K562 (cell line): ENCODE measurements around the gene GNRHR. TPM values are rescaled to one million over a fixed set of nuclear protein-coding genes. Genes with fewer than 3 reads are reported as not detected.

ENCODE experiments used
- ATAC-seq: fragments of 200-7000 bp; cut with Tn5 transposase; 3 replicates; pipeline ENCODE4 v1.9.1; 2020; ENCODE audit warnings: moderate library complexity
- BruUV-seq: library from RNA; stranded (reverse); fragments of 400-500 nt; replicated peaks from 2 replicates; lab custom pipeline; 2021; lab: Mats Ljungman, UMichigan
- CTCF ChIA-PET: fragments of 300-600 bp; formaldehyde crosslinking; extraction: SDS; loops from one replicate; lab custom pipeline; 2021; ENCODE audit warnings: low intra/inter-chr PET ratio; lab: Yijun Ruan, JAX
- POLR2A ChIA-PET: fragments of 300-600, 350-650 bp; sonication (Branson Sonifier 250); formaldehyde crosslinking; extraction: SDS; loops from one replicate; lab custom pipeline; 2021; ENCODE audit warnings: antibody characterized with exemption, inconsistent platforms; lab: Yijun Ruan, JAX
- DNase-seq, 4 experiments: peaks; one replicate each; pipeline versions ENCODE4 v3.0.0 to v3.0.0-alpha.2; 2011 to 2018; ENCODE audit warnings: low spot score in 3 of 4, mixed read lengths in 3 of 4; ENCODE audit errors: extremely low read depth in 1 of 4
- FAIRE-seq: peaks from 2 replicates; lab custom pipeline; 2011; peaks lifted over from hg19 to GRCh38; lab: Jason Lieb, UNC
- H2AFZ ChIP-seq: 2 replicates; pipeline ENCODE4 v1.6.0; 2011; ENCODE audit warnings: low read depth, low read length, control low read depth, inconsistent platforms
- H3K27ac ChIP-seq: fragments of 200-600 bp; 3 replicates; pipeline ENCODE4 v1.8.0; 2011; ENCODE audit warnings: low read depth, mild to moderate bottlenecking, control low read depth, inconsistent platforms, low read length, moderate library complexity, mixed read lengths; ENCODE audit errors: extremely low read depth
- H3K27me3 ChIP-seq, 2 experiments: fragments of 300-600 bp in 1 of 2; 2 replicates in 1 of 2; 3 replicates in 1 of 2; pipeline versions ENCODE4 v1.6.0 to v1.8.0; 2011; ENCODE audit warnings: inconsistent platforms in 2 of 2, low read length in 2 of 2, mild to moderate bottlenecking in 1 of 2, mixed read lengths in 1 of 2, moderate library complexity in 1 of 2; ENCODE audit not compliant: control insufficient read depth in 2 of 2, insufficient read depth in 2 of 2
- H3K36me3 ChIP-seq: fragments of 300-600 bp; 3 replicates; pipeline ENCODE4 v1.8.0; 2011; ENCODE audit warnings: mild to moderate bottlenecking, low read length, inconsistent platforms; ENCODE audit not compliant: control insufficient read depth, insufficient read depth
- H3K4me1 ChIP-seq, 2 experiments: fragments of 200-600 bp in 1 of 2; replicated peaks in 1 of 2; 2 replicates in 1 of 2; 3 replicates in 1 of 2; pipeline versions ENCODE4 v1.5.1 to v1.8.0; 2011; ENCODE audit warnings: inconsistent platforms in 2 of 2, low read length in 2 of 2, mild to moderate bottlenecking in 1 of 2, mixed read lengths in 1 of 2, moderate library complexity in 1 of 2; ENCODE audit not compliant: control insufficient read depth in 2 of 2, insufficient read depth in 2 of 2
- H3K4me2 ChIP-seq: 2 replicates; pipeline ENCODE4 v1.6.1; 2011; ENCODE audit warnings: low read length, control low read depth, inconsistent platforms, mixed read lengths; ENCODE audit not compliant: insufficient read depth
- H3K4me3 ChIP-seq: fragments of 200-600 bp; sonication (generic), shearing (Covaris generic); 2 replicates; pipeline ENCODE4 v1.5.1; 2016; ENCODE audit warnings: control low read depth, inconsistent platforms
- H3K79me2 ChIP-seq: fragments of 200-600 bp; 3 replicates; pipeline ENCODE4 v1.8.0; 2011; ENCODE audit warnings: low read length, inconsistent platforms; ENCODE audit not compliant: control insufficient read depth, insufficient read depth
- H3K9ac ChIP-seq, 2 experiments: 2 replicates each; pipeline versions ENCODE4 v1.6.0 to v1.6.1; 2011; ENCODE audit warnings: low read depth in 2 of 2, low read length in 2 of 2, control low read depth in 1 of 2, inconsistent platforms in 1 of 2, mild to moderate bottlenecking in 1 of 2, mixed read lengths in 1 of 2; ENCODE audit not compliant: insufficient read depth in 1 of 2
- H3K9me1 ChIP-seq: one replicate; pipeline ENCODE4 v1.6.0; 2011; ENCODE audit warnings: inconsistent platforms, mild to moderate bottlenecking, low read length, moderate library complexity; ENCODE audit not compliant: control insufficient read depth, insufficient read depth
- H3K9me3 ChIP-seq: replicated peaks from 2 replicates; pipeline ENCODE4 v1.5.1; 2011; ENCODE audit warnings: low read depth, low read length, inconsistent platforms; ENCODE audit not compliant: control insufficient read depth, insufficient read depth
- H4K20me1 ChIP-seq: replicated peaks from 2 replicates; pipeline ENCODE4 v1.6.1; 2011; ENCODE audit warnings: low read length, inconsistent platforms, mixed read lengths; ENCODE audit not compliant: control insufficient read depth, insufficient read depth
- ATF3 ChIP-seq, 2 experiments: fragments of 450-650 bp in 1 of 2; sonication (generic) in 1 of 2; formaldehyde crosslinking in 1 of 2; IDR thresholded peaks in 1 of 2; conservative IDR thresholded peaks in 1 of 2; 2 replicates each; pipeline versions ENCODE4 v1.6.1 to v1.8.1; 2016 to 2023; ENCODE audit warnings: mild to moderate bottlenecking in 2 of 2, moderate library complexity in 2 of 2, inconsistent platforms in 1 of 2, missing genetic modification reagents in 1 of 2
- HIVEP1 ChIP-seq: fragments of 250-450 bp; sonication (Bioruptor Pico); IDR thresholded peaks from 2 replicates; pipeline ENCODE4 v1.4.0; 2020; ENCODE audit warnings: mild to moderate bottlenecking
- KLF6 ChIP-seq: fragments of 250-450 bp; sonication (Bioruptor Pico); IDR thresholded peaks from 2 replicates; pipeline ENCODE4 v1.4.0; 2020; ENCODE audit warnings: mild to moderate bottlenecking, moderate library complexity, borderline replicate concordance
- MAFF ChIP-seq: IDR thresholded peaks from 2 replicates; pipeline ENCODE4 v1.6.1; 2012; ENCODE audit warnings: low read length, improper control_type of control experiment
- MBD1 ChIP-seq: fragments of 250-450 bp; sonication (Bioruptor Pico); IDR thresholded peaks from 2 replicates; pipeline ENCODE4 v1.8.0; 2022; ENCODE audit warnings: inconsistent platforms
- NONO ChIP-seq, 2 experiments: fragments of 200-400 bp in 1 of 2; fragments of 450-650 bp in 1 of 2; formaldehyde crosslinking in 1 of 2; IDR thresholded peaks; 2 replicates each; pipeline ENCODE4 v1.6.1; 2017; ENCODE audit warnings: low read depth in 2 of 2, mild to moderate bottlenecking in 2 of 2, moderate library complexity in 2 of 2, low read length in 1 of 2
- PTRF ChIP-seq: fragments of 450-650 bp; IDR thresholded peaks from 2 replicates; pipeline ENCODE4 v1.6.1; 2016; ENCODE audit warnings: mild to moderate bottlenecking, missing genetic modification characterization, missing compliant biosample characterization
- SMAD1 ChIP-seq: fragments of 150-350 bp; IDR thresholded peaks from 2 replicates; pipeline ENCODE4 v1.6.1; 2014; ENCODE audit warnings: low read length, low read depth; ENCODE audit not compliant: partially characterized antibody
- ZNF324 ChIP-seq: fragments of 250-450 bp; sonication (Bioruptor Pico); IDR thresholded peaks from 2 replicates; pipeline ENCODE4 v1.4.0; 2020; ENCODE audit warnings: mild to moderate bottlenecking
- ZNF707 ChIP-seq: fragments of 250-450 bp; sonication (Bioruptor Pico); conservative IDR thresholded peaks from 2 replicates; pipeline ENCODE4 v1.8.0; 2022; ENCODE audit warnings: inconsistent platforms, mild to moderate bottlenecking, moderate library complexity
- whole genome bisulfite sequencing: fragments of 100-300 bp; shearing (Covaris generic); methylation state at CpG from one replicate; pipeline ENCODE4 v1.1.6; 2016; ENCODE audit warnings: low coverage, mixed read lengths; ENCODE audit not compliant: insufficient coverage; ENCODE audit errors: missing lambda C conversion rate; 5-methylcytosine and 5-hydroxymethylcytosine counted together
- in situ Hi-C: fragments of 300-500 bp; cut with MboI; formaldehyde crosslinking; loops from 4 replicates; pipeline ENCODE4 v1.15.0; 2018; ENCODE audit warnings: inconsistent platforms, mixed read lengths
- intact Hi-C: fragments of 100-400 bp; cut with micrococcal nuclease; formaldehyde crosslinking; loops from 2 replicates; pipeline ENCODE4 v1.14.2; 2022
- polyA plus RNA-seq, 8 experiments: library from polyadenylated mRNA; depleted of rRNA in 4 of 8; stranded (reverse) in 5 of 8; unstranded in 3 of 8; fragments of >200 nt; fragmentation: Nextera tagmentation in 2 of 8; fragmentation: Illumina TruSeq in 1 of 8; extraction: Ambion mirVana in 2 of 8; extraction: Trizol in 1 of 8; gene quantifications; 2 replicates each; pipeline versions ENCODE4 v1.2.1 to v1.2.3, GENCODE V29; 2011 to 2014; ENCODE audit warnings: inconsistent platforms in 1 of 8, missing spikeins in 1 of 8
- total RNA-seq, 7 experiments: library from RNA; depleted of rRNA in 6 of 7; stranded (reverse); fragments of >200 nt in 6 of 7; fragmentation: Illumina TruSeq in 2 of 7; extraction: Trizol in 2 of 7; gene quantifications; 2 replicates each; pipeline versions ENCODE4 v1.2.1 to v1.2.3, GENCODE V29; 2011 to 2021; ENCODE audit warnings: low replicate concordance in 1 of 7
- TF ChIP-seq, protein P1 (sequence below): sonication (generic); formaldehyde crosslinking; IDR thresholded peaks from 2 replicates; pipeline ENCODE4 v1.8.0; 2022; ENCODE audit warnings: mild to moderate bottlenecking, missing genetic modification reagents
- TF ChIP-seq, protein P2 (sequence below): fragments of 450-650 bp; IDR thresholded peaks from 2 replicates; pipeline ENCODE4 v1.7.1; 2018; ENCODE audit warnings: mild to moderate bottlenecking, low read depth; ENCODE audit not compliant: partially characterized antibody

GNRHR gene
- total and polyA plus RNA-seq, 9 of the 15 experiments (the other 6 are each of a cell fraction or from before 2014, with no cell fraction given), result 0.06 to 0.13 TPM; not detected in 7

DNA sequence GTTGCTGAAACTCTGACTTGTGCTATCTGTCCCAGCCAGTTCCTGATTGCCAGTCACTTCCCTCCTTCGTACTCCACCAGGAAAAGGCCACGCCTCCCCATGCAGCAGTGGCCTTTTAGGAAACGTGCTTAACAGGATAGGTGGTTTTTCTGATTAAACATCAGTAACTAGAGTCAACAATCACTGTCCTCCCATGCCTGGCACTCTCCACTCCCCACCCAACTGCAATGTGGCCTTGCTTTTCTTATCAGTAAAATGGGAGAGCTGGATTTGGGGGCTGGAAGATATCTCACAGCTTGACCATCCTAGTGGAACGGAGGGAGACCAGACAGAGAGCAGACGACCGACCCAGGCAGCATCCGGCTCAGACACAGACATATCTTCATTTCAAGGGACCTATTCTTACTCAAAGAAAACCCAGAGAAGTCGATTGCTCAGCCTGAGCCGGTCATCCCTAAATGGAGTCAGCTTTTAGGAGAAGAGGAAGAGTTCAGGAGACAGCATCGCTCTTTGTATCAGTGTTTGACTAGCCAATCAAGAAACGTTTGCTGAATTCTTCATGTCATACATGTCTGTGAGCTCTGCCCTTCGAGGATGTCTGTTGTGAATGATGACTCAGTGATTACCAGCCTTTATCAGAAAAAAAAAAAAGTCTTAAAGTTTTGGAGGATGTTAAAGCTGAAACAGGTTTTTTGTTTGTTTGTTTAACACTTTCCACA, 40.5 kb downstream of the GNRHR start:
- peaks cover 33 to 43% of the 10 kb centered on the region in 2 experiments for H3K4me1 ChIP-seq
- peak overlapping the region; percentile 79 for H3K27ac ChIP-seq
- peaks cover 95% of the 10 kb centered on the region for H3K79me2 ChIP-seq
- POLR2A ChIA-PET, result interaction anchor here (0.6 to 3.1 kb wide), 7 partner anchors 8 to 167 kb away, joined by 3 to 13 read pairs (median 6); partner anchors contain the start of gene UBA6
- in situ Hi-C loops, result no loop called here
- peaks cover 16% of the 10 kb centered on the region; the same call in 2 of the 3 replicates for H3K36me3 ChIP-seq
- H3K4me3 ChIP-seq, result peak overlapping the region; percentile 7; the same call in 1 of the 2 replicates
- H4K20me1 ChIP-seq, result peaks cover 7% of the 10 kb centered on the region; the same call in 1 of the 2 replicates
- peak; percentile 88 for FAIRE-seq
- H3K9me1 ChIP-seq, result no peaks in the 10 kb centered on the region
- BruUV-seq, result no TSS peak
- H2AFZ ChIP-seq, result peak overlapping the region; percentile 40; the same call in 1 of the 2 replicates
- peak; percentile 42 to 77 (median 52) for DNase-seq
- intact Hi-C loops, result no loop called here
- H3K9me3 ChIP-seq, result no peaks in the 10 kb centered on the region
- H3K27me3 ChIP-seq, result no peaks in the 10 kb centered on the region
- under 1% methylated on average over 12 of the region's 12 CpGs for WGBS
- H3K9ac ChIP-seq, result peak overlapping the region; percentile 41 to 53; a peak in 2 of 4 replicates
- peak overlapping the region; percentile 82 for H3K4me2 ChIP-seq
- peak; percentile 67 for ATAC-seq
- CTCF ChIA-PET, result no interaction called here
- TF ChIP-seq MAFF, result peak; percentile 78
- TF ChIP-seq KLF6 (CRISPR knock-in tag), result no peak
- TF ChIP-seq, protein P1, sequence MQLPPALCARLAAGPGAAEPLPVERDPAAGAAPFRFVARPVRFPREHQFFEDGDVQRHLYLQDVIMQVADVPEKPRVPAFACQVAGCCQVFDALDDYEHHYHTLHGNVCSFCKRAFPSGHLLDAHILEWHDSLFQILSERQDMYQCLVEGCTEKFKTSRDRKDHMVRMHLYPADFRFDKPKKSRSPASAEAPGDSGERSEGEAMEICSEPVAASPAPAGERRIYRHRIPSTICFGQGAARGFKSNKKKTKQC (CRISPR knock-in tag), result no peak
- no peak for TF ChIP-seq MBD1 (CRISPR knock-in tag)
- TF ChIP-seq PTRF (tag), result no peak
- TF ChIP-seq HIVEP1, result no peak
- TF ChIP-seq, protein P2, sequence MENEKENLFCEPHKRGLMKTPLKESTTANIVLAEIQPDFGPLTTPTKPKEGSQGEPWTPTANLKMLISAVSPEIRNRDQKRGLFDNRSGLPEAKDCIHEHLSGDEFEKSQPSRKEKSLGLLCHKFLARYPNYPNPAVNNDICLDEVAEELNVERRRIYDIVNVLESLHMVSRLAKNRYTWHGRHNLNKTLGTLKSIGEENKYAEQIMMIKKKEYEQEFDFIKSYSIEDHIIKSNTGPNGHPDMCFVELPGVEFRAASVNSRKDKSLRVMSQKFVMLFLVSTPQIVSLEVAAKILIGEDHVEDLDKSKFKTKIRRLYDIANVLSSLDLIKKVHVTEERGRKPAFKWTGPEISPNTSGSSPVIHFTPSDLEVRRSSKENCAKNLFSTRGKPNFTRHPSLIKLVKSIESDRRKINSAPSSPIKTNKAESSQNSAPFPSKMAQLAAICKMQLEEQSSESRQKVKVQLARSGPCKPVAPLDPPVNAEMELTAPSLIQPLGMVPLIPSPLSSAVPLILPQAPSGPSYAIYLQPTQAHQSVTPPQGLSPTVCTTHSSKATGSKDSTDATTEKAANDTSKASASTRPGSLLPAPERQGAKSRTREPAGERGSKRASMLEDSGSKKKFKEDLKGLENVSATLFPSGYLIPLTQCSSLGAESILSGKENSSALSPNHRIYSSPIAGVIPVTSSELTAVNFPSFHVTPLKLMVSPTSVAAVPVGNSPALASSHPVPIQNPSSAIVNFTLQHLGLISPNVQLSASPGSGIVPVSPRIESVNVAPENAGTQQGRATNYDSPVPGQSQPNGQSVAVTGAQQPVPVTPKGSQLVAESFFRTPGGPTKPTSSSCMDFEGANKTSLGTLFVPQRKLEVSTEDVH, result no peak
- no peak for TF ChIP-seq SMAD1
- no peak for TF ChIP-seq ZNF707 (CRISPR knock-in tag)
- TF ChIP-seq ATF3 (IDR thresholded peaks at IDR 0.05), result peak; percentile 87
- TF ChIP-seq ATF3 (CRISPR knock-in tag; conservative IDR thresholded peaks at IDR 0.05), result no peak
- no peak for TF ChIP-seq ZNF324
- no peak for TF ChIP-seq NONO (IDR thresholded peaks at IDR 0.05; ENCODE audit: low read depth in 2 of 2, low read length in 1 of 2)
